ENCODE measurements around the gene GGNBP2. TPM values are rescaled to one million over a fixed set of nuclear protein-coding genes. Genes with fewer than 3 reads are reported as not detected.

GGNBP2 gene
- total RNA-seq, 6 experiments from 2014 or later = 53.1 to 62.8 (median 54.2) TPM

GRCh38 chr17:36590082-36590481 lies 45.4 kb downstream of the GGNBP2 start:
- H3K27ac Mint-ChIP-seq = peak overlapping the region; percentile 48
- H3K9me3 Mint-ChIP-seq = no peaks in the 10 kb centered on the region
- no peak overlapping the region for H3K4me3 Mint-ChIP-seq
- peaks cover 26% of the 10 kb centered on the region for H3K36me3 Mint-ChIP-seq (ENCODE audit: low read depth)
- no peak for TF ChIP-seq CTCF (IDR thresholded peaks at IDR 0.05)
- DNase-seq = no peak
- H3K27me3 Mint-ChIP-seq (ENCODE audit: insufficient read depth) = peaks cover 11% of the 10 kb centered on the region
- H3K4me1 Mint-ChIP-seq (ENCODE audit: low read depth) = peaks cover 21% of the 10 kb centered on the region

- Mint-ChIP-seq H3K36me3 (ENCODE audit: low read depth) (peaks cover 19% of the 10 kb centered on the region), H3K27ac (peak within 1 kb of the TSS; percentile 72), H3K9me3 (no peaks in the 10 kb centered on the region), H3K4me3 (peak within 1 kb of the TSS; percentile 87), H3K27me3 (ENCODE audit: insufficient read depth) (peaks cover 11% of the 10 kb centered on the region), H3K4me1 (ENCODE audit: low read depth) (peaks cover 21% of the 10 kb centered on the region)
- TF ChIP-seq CTCF (IDR thresholded peaks at IDR 0.05) = no peak
- peak; percentile 57 for DNase-seq
These were observed 47.0 kb downstream of the GGNBP2 start, which contains the start of gene DHRS11 for GRCh38 chr17:36591434-36592315. TSS of gene DHRS11 (plus strand) at chr17:36591879. CDS start at chr17:36592010, 131 bp downstream.

GRCh38 chr17:36592316-36592715 lies 47.6 kb downstream of the GGNBP2 start:
- DNase-seq = no peak
- TF ChIP-seq CTCF (IDR thresholded peaks at IDR 0.05) = no peak
- peak overlapping the region; percentile 87 for H3K4me3 Mint-ChIP-seq
- H3K9me3 Mint-ChIP-seq = no peaks in the 10 kb centered on the region
- peaks cover 19% of the 10 kb centered on the region for H3K36me3 Mint-ChIP-seq (ENCODE audit: low read depth)
- H3K27me3 Mint-ChIP-seq (ENCODE audit: insufficient read depth) = peaks cover 11% of the 10 kb centered on the region
- H3K27ac Mint-ChIP-seq = peak overlapping the region; percentile 60; the same call in 1 of the 2 replicates
- peaks cover 21% of the 10 kb centered on the region for H3K4me1 Mint-ChIP-seq (ENCODE audit: low read depth)

- Mint-ChIP-seq H3K36me3 (ENCODE audit: low read depth) (peaks cover 19% of the 10 kb centered on the region), H3K4me3 (peak overlapping the region; percentile 87), H3K4me1 (ENCODE audit: low read depth) (peaks cover 21% of the 10 kb centered on the region), H3K27ac (peak overlapping the region; percentile 60), H3K9me3 (no peaks in the 10 kb centered on the region), H3K27me3 (ENCODE audit: insufficient read depth) (peaks cover 11% of the 10 kb centered on the region)
- no peak for DNase-seq
- no peak for TF ChIP-seq CTCF (IDR thresholded peaks at IDR 0.05)
These were observed 48.1 kb downstream of the GGNBP2 start for GRCh38 chr17:36592716-36593321.

GRCh38 chr17:36593656-36594316 lies 49.1 kb downstream of the GGNBP2 start:
- H3K27me3 Mint-ChIP-seq (ENCODE audit: insufficient read depth) = peaks cover 11% of the 10 kb centered on the region
- H3K36me3 Mint-ChIP-seq (ENCODE audit: low read depth) = peaks cover 19% of the 10 kb centered on the region
- no peak overlapping the region; the same call in 1 of the 2 replicates for H3K27ac Mint-ChIP-seq
- TF ChIP-seq CTCF (IDR thresholded peaks at IDR 0.05) = no peak
- DNase-seq = no peak
- peaks cover 21% of the 10 kb centered on the region for H3K4me1 Mint-ChIP-seq (ENCODE audit: low read depth)
- H3K9me3 Mint-ChIP-seq = no peaks in the 10 kb centered on the region
- H3K4me3 Mint-ChIP-seq = no peak overlapping the region

All from HFFc6 (cell line).